ENCODE data around the gene MIGA2. TPM values are rescaled to one million over a fixed set of nuclear protein-coding genes. Genes with fewer than 3 reads are reported as not detected.

MIGA2 gene
- total RNA-seq, 6 experiments from 2014 or later: 9.1 to 16.4 (median 10.8) TPM

DNA sequence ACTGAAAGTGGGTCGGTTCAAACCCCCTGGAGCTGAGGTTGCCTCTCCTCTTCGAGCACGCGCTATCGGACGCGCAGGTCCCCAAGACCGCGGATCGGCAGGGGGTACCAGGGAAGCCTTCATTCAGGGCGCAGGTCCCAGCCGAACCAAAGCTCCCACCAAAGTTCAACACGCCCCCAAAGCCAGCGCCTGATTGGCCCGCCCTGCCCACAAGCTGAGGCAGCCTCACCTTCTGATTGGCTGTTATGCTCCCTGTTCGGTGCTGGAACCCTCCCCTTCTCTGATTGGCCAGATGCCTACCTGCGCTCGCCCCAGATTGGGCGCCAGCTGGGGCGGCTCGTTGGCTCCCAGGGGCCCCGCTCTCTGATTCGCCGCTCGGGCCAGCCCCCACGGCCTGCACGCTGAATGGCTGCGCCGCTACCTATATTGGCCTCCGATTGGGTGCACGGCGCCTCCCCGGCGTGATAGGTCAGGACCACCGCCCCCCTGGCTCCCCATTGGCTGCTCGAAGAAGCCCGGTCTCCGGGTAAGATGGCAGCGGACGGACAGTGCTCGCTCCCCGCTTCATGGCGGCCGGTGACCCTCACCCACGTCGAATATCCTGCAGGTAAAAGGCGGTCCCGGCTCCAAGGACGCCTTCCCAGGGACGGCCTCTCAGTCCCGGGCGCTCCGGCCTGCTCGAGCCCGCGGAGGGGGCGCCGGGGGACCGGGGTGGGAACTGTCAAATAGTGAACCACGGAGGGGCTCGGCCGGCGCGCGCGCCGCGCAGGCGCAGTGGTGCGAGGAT is 44.4 kb downstream of the MIGA2 start, which contains the start of gene DOLPP1:
DOLPP1 (plus strand) TSS at position 511 of the 787 bp plus-strand sequence; CDS start at position 532, 21 bp downstream.
- H3K4me1 ChIP-seq: peaks cover 0 to 68% (median 27%) of the 10 kb centered on the region in 4 donors
- no peaks in the 10 kb centered on the region for H3K27me3 ChIP-seq
- peaks cover 0 to 10% (median 3%) of the 10 kb centered on the region in 4 donors for H3K36me3 ChIP-seq
- ATAC-seq (peak; percentile 80 to 95 (median 88)), DNase-seq (peak; percentile 99 to 100 (median 100))
- intact Hi-C loops (cut with DNase I): no loop called here
- TF ChIP-seq, protein P1, sequence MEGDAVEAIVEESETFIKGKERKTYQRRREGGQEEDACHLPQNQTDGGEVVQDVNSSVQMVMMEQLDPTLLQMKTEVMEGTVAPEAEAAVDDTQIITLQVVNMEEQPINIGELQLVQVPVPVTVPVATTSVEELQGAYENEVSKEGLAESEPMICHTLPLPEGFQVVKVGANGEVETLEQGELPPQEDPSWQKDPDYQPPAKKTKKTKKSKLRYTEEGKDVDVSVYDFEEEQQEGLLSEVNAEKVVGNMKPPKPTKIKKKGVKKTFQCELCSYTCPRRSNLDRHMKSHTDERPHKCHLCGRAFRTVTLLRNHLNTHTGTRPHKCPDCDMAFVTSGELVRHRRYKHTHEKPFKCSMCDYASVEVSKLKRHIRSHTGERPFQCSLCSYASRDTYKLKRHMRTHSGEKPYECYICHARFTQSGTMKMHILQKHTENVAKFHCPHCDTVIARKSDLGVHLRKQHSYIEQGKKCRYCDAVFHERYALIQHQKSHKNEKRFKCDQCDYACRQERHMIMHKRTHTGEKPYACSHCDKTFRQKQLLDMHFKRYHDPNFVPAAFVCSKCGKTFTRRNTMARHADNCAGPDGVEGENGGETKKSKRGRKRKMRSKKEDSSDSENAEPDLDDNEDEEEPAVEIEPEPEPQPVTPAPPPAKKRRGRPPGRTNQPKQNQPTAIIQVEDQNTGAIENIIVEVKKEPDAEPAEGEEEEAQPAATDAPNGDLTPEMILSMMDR (IDR thresholded peaks at IDR 0.05): no peak
- TF ChIP-seq POLR2A (IDR thresholded peaks at IDR 0.05): peak; percentile 69
- WGBS (ENCODE audit: insufficient coverage, low coverage, low lambda C conversion rate, missing lambda C conversion rate): 0% methylated on average over 25 of the region's 70 CpGs
- H3K4me3 ChIP-seq: peak within 1 kb of the TSS; percentile 83 to 93 (median 90)
- H3K9me3 ChIP-seq: no peaks in the 10 kb centered on the region
- peak within 1 kb of the TSS; percentile 48 to 78 (median 61) for H3K27ac ChIP-seq

DNA sequence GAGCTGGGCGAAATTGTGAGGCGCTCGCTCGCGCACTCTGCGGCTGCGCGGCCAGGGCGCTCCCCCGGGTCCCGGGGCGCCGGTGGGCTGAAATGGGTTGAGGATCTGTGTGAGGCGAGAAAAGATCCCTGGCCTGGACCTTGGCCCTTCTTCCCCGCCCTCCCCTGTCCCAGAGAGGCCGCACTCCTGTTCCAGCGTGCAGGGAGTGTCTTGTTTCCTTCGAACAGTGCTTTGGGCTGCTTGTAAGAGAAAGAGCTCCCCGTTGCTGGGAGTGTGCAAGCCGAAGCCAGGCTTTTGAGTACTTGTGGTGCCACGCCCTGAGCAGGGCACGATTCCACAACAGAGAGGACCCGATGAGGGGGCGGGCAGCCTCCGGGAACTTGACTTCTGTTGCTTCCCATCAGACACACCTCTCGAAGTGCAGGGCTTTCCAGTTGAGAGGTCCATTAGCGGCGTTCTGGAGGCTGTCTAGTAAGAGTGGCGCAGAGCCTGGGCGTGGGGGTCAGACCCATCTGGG is 45.0 kb downstream of the MIGA2 start:
- DNase-seq: peak in 1 of 3 donors; percentile 55
- ATAC-seq: no peak
- Histone ChIP-seq H3K27me3 (no peaks in the 10 kb centered on the region), H3K36me3 (peaks cover 0 to 17% (median 8%) of the 10 kb centered on the region in 4 donors), H3K4me3 (peak overlapping the region; percentile 83 to 93 (median 90)), H3K27ac (peak overlapping the region; percentile 48 to 78 (median 61)), H3K9me3 (no peaks in the 10 kb centered on the region), H3K4me1 (peaks cover 0 to 62% (median 25%) of the 10 kb centered on the region in 4 donors)
- WGBS (ENCODE audit: insufficient coverage, low coverage, low lambda C conversion rate, missing lambda C conversion rate): 2% methylated on average over 7 of the region's 30 CpGs
- no peak for TF ChIP-seq POLR2A (IDR thresholded peaks at IDR 0.05)
- TF ChIP-seq, protein P1 (IDR thresholded peaks at IDR 0.05): no peak
- intact Hi-C loops (cut with DNase I): no loop called here

DNA sequence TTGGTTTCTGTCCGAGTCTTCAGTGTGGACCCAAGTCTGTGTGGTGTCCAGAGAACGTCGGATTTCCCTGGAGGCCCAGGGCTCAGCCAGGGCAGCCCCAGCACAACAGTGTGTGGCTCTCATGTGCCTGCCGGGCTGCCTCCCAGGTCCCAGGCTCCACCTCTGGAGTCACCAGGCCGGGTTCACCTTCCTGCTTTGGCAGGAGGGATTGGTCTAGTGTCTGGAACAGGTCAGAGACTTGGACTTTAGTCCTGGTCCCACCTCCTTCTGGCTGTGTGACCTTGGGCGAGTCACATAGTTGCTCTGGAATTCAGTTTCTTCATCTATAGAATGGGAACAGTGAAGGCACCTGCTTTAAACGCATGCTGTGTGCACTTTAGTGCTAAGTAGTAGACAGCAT is 47.7 kb downstream of the MIGA2 start:
- peak; percentile 65 to 89 (median 89) for DNase-seq
- peak overlapping the region in 2 of 3 donors; percentile 11 to 58 for H3K27ac ChIP-seq

DNA sequence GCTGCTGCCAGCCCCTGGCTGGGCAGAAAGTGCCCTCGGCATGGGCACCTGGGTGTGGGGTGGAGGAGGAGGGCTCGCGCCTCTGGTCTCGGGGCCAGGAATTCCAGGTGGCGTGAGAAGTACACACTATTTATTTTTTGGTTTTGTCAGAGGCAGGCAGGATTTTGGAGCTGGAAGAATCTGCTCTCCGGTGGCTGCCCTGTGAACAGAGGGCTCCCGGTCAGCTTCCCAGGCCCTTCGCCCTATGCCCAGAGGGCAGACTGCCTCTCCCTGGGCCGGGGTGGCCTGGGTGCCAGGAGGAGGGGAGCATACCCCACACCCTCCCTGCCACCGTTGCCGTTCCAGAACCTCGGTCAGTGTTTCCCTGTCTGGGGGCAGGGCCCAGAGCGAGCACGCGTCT is 52.8 kb downstream of the MIGA2 start:
- 22% methylated on average over 13 of the region's 15 CpGs for WGBS (ENCODE audit: insufficient coverage, low coverage, low lambda C conversion rate, missing lambda C conversion rate)
- H3K9me3 ChIP-seq: no peaks in the 10 kb centered on the region
- H3K4me3 ChIP-seq: no peak overlapping the region
- TF ChIP-seq POLR2A (IDR thresholded peaks at IDR 0.05): no peak
- TF ChIP-seq, protein P1 (IDR thresholded peaks at IDR 0.05): peak in 1 of 4 donors; percentile 13
- peak; percentile 83 to 94 (median 90) for ATAC-seq
- DNase-seq: peak; percentile 64 to 95 (median 94)
- peaks cover 0 to 22% (median 11%) of the 10 kb centered on the region in 4 donors for H3K36me3 ChIP-seq
- H3K4me1 ChIP-seq: peaks cover 0 to 27% (median 12%) of the 10 kb centered on the region in 4 donors
- no peaks in the 10 kb centered on the region for H3K27me3 ChIP-seq
- H3K27ac ChIP-seq: peak overlapping the region in 2 of 3 donors; percentile 69 to 86
- intact Hi-C loops (cut with DNase I): no loop called here

More for the DNA sequence above, 47.7 kb downstream of the MIGA2 start:
- WGBS (ENCODE audit: insufficient coverage, low coverage, low lambda C conversion rate, missing lambda C conversion rate): 32% methylated on average over 6 of the region's 7 CpGs
- TF ChIP-seq, protein P1 (IDR thresholded peaks at IDR 0.05): no peak
- TF ChIP-seq POLR2A (IDR thresholded peaks at IDR 0.05): no peak
- ATAC-seq: peak; percentile 34 to 52 (median 39)
- peaks cover 0 to 49% (median 21%) of the 10 kb centered on the region in 4 donors for H3K4me1 ChIP-seq
- intact Hi-C loops (cut with DNase I): no loop called here
- no peaks in the 10 kb centered on the region for H3K27me3 ChIP-seq
- H3K4me3 ChIP-seq: no peak overlapping the region
- peaks cover 0 to 22% (median 11%) of the 10 kb centered on the region in 4 donors for H3K36me3 ChIP-seq
- H3K9me3 ChIP-seq: no peaks in the 10 kb centered on the region
